ENCODE results near the gene DHX30.

DHX30 gene

DNA sequence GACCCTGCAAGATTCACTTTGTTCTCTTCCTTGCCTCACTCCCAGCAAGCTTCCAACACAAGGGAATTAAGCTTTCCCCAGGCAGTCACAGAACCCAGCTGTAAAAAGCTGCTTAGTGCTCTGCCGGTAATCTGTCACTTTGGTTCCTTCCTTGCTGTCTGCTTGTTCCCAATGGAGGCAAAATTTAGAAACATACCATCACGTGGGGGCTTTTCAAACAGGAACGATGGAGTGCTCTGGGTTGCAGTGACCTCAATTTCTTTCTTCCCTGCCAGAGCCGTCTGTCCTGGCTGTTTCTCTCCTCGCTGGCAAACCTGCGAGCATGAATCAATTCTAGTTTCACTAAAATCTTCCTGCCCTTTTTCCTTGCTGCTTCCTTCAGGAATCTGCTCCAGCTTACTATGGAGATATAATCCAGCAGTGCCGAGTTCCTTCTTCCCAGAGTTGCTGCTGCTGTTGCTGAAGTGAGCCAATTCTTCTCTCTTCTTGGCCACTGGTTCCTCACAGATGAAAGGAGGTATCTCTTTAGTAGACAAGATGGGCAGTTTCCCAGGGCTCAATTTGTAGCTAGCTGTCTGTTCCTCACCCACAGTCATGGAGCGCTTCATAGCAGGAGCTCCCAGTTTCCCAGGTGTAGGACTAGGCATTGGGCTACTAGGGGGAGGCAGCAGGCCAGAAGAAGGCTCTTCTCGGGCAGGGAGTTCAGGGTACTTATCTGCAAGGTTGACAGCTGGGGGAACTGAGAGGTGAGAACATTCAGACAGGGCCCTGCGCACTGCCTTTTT is 88.1 kb downstream of the DHX30 start:
- TF ChIP-seq, protein P1, sequence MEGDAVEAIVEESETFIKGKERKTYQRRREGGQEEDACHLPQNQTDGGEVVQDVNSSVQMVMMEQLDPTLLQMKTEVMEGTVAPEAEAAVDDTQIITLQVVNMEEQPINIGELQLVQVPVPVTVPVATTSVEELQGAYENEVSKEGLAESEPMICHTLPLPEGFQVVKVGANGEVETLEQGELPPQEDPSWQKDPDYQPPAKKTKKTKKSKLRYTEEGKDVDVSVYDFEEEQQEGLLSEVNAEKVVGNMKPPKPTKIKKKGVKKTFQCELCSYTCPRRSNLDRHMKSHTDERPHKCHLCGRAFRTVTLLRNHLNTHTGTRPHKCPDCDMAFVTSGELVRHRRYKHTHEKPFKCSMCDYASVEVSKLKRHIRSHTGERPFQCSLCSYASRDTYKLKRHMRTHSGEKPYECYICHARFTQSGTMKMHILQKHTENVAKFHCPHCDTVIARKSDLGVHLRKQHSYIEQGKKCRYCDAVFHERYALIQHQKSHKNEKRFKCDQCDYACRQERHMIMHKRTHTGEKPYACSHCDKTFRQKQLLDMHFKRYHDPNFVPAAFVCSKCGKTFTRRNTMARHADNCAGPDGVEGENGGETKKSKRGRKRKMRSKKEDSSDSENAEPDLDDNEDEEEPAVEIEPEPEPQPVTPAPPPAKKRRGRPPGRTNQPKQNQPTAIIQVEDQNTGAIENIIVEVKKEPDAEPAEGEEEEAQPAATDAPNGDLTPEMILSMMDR (IDR thresholded peaks at IDR 0.05): no peak
- H3K27ac ChIP-seq: no peak overlapping the region
- H3K36me3 ChIP-seq: peaks cover 19% of the 10 kb centered on the region

DNA sequence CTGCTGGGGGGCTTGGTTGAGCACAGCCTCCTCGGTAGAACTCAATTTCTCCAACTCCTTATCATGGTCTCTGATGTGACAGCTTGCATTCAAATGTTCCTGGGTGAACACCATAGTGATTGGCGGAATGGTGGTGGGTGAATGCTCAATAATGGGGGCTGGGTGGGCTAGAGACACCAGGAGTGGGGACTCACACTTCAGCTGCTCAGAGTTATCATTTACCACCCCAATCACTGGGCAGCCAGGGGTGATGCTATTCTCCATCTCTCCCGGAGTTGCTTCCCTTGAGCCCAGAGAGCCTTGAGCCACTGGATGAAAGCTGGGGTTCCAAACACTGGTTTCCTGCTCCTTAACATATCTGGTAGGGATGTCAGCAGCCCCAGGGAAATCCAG is 88.7 kb downstream of the DHX30 start:
- TF ChIP-seq, protein P1 (IDR thresholded peaks at IDR 0.05): no peak
- no peaks in the 10 kb centered on the region for H3K4me1 ChIP-seq (ENCODE audit: control insufficient read depth in 1 of 2, insufficient read depth in 1 of 2, low read depth in 1 of 2, low read length in 1 of 2)
- H3K4me3 ChIP-seq (ENCODE audit: low read depth in 1 of 2, low read length in 1 of 2): no peak overlapping the region
- H3K27ac ChIP-seq: no peak overlapping the region
- no peaks in the 10 kb centered on the region for H3K27me3 ChIP-seq
- H3K9me3 ChIP-seq: no peaks in the 10 kb centered on the region
- peaks cover 19% of the 10 kb centered on the region for H3K36me3 ChIP-seq

More for the DNA sequence above, 88.1 kb downstream of the DHX30 start:
- no peaks in the 10 kb centered on the region for H3K27me3 ChIP-seq
- no peaks in the 10 kb centered on the region for H3K9me3 ChIP-seq
- no peak overlapping the region for H3K4me3 ChIP-seq (ENCODE audit: low read depth in 1 of 2, low read length in 1 of 2)
- no peaks in the 10 kb centered on the region for H3K4me1 ChIP-seq (ENCODE audit: control insufficient read depth in 1 of 2, insufficient read depth in 1 of 2, low read depth in 1 of 2, low read length in 1 of 2)

DNA sequence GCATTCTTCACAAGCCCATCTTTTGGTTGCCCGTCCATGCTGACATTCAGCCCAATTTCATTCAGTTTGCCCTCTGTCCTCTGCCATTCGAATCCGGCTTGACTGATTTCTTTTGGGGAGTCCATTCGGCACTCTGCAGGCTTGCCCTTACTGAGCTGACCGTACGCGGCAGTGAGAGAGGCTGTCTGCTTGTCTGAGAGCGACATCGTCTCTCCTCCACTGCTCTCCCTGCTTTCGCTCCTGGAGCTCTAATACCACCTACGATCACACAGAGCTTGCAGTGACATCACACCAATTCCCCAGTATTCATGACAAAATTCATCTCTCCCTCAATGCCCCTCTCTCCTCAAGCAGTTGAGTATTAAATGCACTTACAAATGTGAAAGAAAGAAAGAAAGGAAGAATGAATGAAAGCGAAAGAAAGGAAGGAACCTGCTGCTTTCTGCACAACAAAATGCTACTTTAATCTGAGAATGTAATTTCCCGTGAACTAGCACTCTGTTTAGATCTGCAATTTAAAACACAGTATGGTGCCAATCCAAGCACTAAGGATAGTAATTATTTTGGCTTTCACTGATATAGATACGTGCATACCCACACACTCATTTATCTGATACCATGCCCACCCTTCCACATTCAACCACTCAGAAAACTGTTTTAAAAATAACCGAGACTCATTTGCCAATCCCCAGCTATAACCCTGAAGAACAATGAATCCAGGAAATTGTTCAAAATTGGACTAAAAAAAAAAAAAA is 89.5 kb downstream of the DHX30 start:
- Histone ChIP-seq H3K9me3 (no peaks in the 10 kb centered on the region), H3K27me3 (no peaks in the 10 kb centered on the region), H3K27ac (no peak overlapping the region), H3K4me3 (ENCODE audit: low read depth in 1 of 2, low read length in 1 of 2) (no peak overlapping the region), H3K4me1 (ENCODE audit: control insufficient read depth in 1 of 2, insufficient read depth in 1 of 2, low read depth in 1 of 2, low read length in 1 of 2) (no peaks in the 10 kb centered on the region), H3K36me3 (peaks cover 19% of the 10 kb centered on the region)
- TF ChIP-seq, protein P1 (IDR thresholded peaks at IDR 0.05): no peak

DNA sequence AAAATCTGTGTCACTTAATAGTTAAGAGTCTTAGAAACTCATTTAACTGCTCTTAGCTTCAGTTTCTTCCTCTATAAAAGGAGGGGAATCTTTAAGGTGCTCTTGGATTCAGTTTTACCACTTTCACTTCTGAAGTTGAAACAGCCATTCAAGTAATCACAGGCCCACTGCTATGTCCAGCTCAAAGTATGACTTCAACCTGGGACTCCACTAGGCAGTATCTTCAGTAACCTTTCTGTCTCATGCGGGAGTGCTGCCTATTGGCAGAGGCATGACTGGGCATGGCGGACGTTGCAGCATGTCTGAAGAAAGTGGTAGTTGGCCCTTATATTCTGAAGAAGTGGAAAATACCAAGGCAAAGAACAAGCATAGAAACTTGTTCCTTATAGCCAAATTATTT is 92.3 kb downstream of the DHX30 start:
- no peaks in the 10 kb centered on the region for H3K4me1 ChIP-seq (ENCODE audit: control insufficient read depth in 1 of 2, insufficient read depth in 1 of 2, low read depth in 1 of 2, low read length in 1 of 2)
- peaks cover 15% of the 10 kb centered on the region for H3K36me3 ChIP-seq
- no peaks in the 10 kb centered on the region for H3K27me3 ChIP-seq
- no peak overlapping the region for H3K4me3 ChIP-seq (ENCODE audit: low read depth in 1 of 2, low read length in 1 of 2)
- TF ChIP-seq, protein P1 (IDR thresholded peaks at IDR 0.05): no peak
- H3K9me3 ChIP-seq: no peaks in the 10 kb centered on the region
- H3K27ac ChIP-seq: no peak overlapping the region

DNA sequence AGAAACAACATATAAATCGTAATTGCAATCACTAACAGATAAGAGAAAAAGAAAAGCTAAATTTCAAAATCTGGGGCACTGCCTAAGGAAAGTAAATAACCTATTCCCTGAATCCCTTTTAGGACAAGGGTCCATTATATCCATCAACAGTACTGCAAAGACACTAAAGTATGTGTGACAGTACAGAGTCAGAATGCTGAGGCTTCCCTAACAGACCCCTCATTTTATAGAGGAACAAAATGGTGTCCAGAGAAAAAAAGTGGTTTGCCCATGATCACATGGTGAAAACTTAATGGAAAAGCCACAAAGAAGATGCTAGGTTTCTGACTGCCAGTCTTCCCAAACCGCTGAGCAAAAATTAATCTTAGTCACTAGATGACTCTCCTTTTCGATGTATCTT is 93.8 kb downstream of the DHX30 start:
- H3K27ac ChIP-seq: no peak overlapping the region
- H3K4me3 ChIP-seq (ENCODE audit: low read depth in 1 of 2, low read length in 1 of 2): no peak overlapping the region
- H3K4me1 ChIP-seq (ENCODE audit: control insufficient read depth in 1 of 2, insufficient read depth in 1 of 2, low read depth in 1 of 2, low read length in 1 of 2): no peaks in the 10 kb centered on the region
- no peaks in the 10 kb centered on the region for H3K9me3 ChIP-seq
- TF ChIP-seq, protein P1 (IDR thresholded peaks at IDR 0.05): no peak
- H3K27me3 ChIP-seq: no peaks in the 10 kb centered on the region
- H3K36me3 ChIP-seq: peaks cover 6% of the 10 kb centered on the region
